GM21360 (cell line): ENCODE data around the gene PPL.
"Not testable (repeated sequence)": the region's sequence is repeated elsewhere in the genome, so short reads cannot be mapped to it uniquely, and the experiment has no call there.

ENCODE experiments used
- ATAC-seq: cut with Tn5 transposase; IDR thresholded peaks from one replicate; pipeline ENCODE4 v1.9.1; 2021; ENCODE audit warnings: mild to moderate bottlenecking, moderate library complexity; ENCODE audit not compliant: unreplicated experiment

Gene PPL

GRCh38 chr16:4935241-4935855 is 1.6 kb downstream of the PPL start:
- no peak for ATAC-seq

- no peak for ATAC-seq
These were observed 2.4 kb downstream of the PPL start for GRCh38 chr16:4934591-4934990.

GRCh38 chr16:4933871-4934395 is 3.0 kb downstream of the PPL start:
- no peak for ATAC-seq

GRCh38 chr16:4933433-4933832 is 3.5 kb downstream of the PPL start:
- no peak for ATAC-seq

- no peak for ATAC-seq
These were observed 5.6 kb downstream of the PPL start for GRCh38 chr16:4931381-4931780.

- not testable (repeated sequence) for ATAC-seq
These were observed 7.3 kb downstream of the PPL start for GRCh38 chr16:4929619-4930018.

GRCh38 chr16:4928227-4928626 is 8.7 kb downstream of the PPL start:
- ATAC-seq = no peak

GRCh38 chr16:4927661-4928060 is 9.3 kb downstream of the PPL start:
- no peak for ATAC-seq

GRCh38 chr16:4926928-4927327 is 10.0 kb downstream of the PPL start:
- ATAC-seq = no peak

- ATAC-seq = no peak
These were observed 11.2 kb downstream of the PPL start for GRCh38 chr16:4925791-4926190.

GRCh38 chr16:4925293-4925607 is 11.7 kb downstream of the PPL start:
- no peak for ATAC-seq

GRCh38 chr16:4924593-4925292 is 12.2 kb downstream of the PPL start:
- ATAC-seq = no peak

- ATAC-seq = no peak
These were observed 13.1 kb downstream of the PPL start for GRCh38 chr16:4923853-4924252.

- no peak for ATAC-seq
These were observed 14.1 kb downstream of the PPL start for GRCh38 chr16:4922721-4923342.

- ATAC-seq = no peak
These were observed 16.1 kb downstream of the PPL start for GRCh38 chr16:4920826-4921225.

- ATAC-seq = no peak
These were observed 18.1 kb downstream of the PPL start for GRCh38 chr16:4918781-4919251.

GRCh38 chr16:4917117-4917516 is 19.8 kb downstream of the PPL start:
- no peak for ATAC-seq

GRCh38 chr16:4915226-4915761 is 21.7 kb downstream of the PPL start:
- no peak for ATAC-seq

- no peak for ATAC-seq
These were observed 22.3 kb downstream of the PPL start for GRCh38 chr16:4914528-4915225.

GRCh38 chr16:4913774-4914525 is 23.0 kb downstream of the PPL start:
- no peak for ATAC-seq
